Renal cortex interstitium (tissue), 11 donors: ENCODE measurements around the gene CA7. TPM values are rescaled to one million over a fixed set of nuclear protein-coding genes. Genes with fewer than 3 reads are reported as not detected.

Experiments used
- DNase-seq, 11 donors: peaks; one replicate each; pipeline ENCODE4 v3.0.0-alpha.2; 2013; ENCODE audit warnings: low read depth in 9 of 11, low spot score in 4 of 11; ENCODE audit errors: extremely low read depth in 1 of 11
- polyA plus RNA-seq, 3 donors: library from polyadenylated mRNA; unstranded; fragments of 120-200 nt; gene quantifications; one replicate each; pipeline ENCODE4 v1.2.1, GENCODE V29; 2013; ENCODE audit not compliant: insufficient read length in 3 of 3

The CA7 gene
- polyA plus RNA-seq, 3 donors: 0.28 to 0.45 (median 0.32) TPM

DNA sequence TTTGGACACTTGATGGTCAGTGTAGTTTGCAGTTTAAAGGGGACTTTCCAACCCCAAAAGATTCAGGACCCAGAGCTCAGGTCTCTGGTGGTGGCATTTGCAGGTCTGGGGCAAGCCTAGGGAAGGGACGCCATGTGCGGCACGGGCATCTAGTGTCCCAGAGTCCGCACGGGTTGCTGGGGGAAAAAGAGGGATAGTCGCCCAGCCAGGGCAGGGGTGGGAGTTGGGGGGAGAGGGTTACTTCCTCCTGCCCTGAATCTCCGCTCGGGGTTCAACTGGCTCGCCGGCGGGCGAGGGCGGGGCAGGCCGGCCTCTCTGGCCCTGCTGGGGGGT, 239 bp upstream of the CA7 start:
- DNase-seq: no peak

GRCh38 chr16:66845080-66845410, 831 bp downstream of the CA7 start:
- DNase-seq: no peak

GRCh38 chr16:66845791-66846221, 1.6 kb downstream of the CA7 start:
- DNase-seq: no peak

DNA sequence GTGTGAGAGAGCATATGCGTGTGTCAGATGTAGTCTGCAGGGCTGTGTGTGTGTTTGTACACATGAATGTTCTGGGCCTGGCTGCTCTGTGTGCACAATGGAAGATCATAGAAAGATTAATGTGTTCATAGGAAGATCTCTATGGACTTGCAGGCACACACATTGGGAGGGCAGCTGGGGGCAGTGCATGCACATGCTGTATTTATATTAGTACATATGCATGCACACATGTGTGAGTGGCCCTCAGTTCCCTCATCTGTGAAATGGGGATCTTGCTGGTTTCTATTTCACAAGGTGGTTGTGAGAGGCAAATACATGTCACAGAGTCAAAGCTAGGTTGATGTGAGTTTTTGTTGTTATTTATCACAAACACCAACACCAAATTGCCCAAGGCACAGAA, 2.1 kb downstream of the CA7 start:
- no peak for DNase-seq

- DNase-seq: no peak
Observed at GRCh38 chr16:66846831-66847230, 2.6 kb downstream of the CA7 start.

GRCh38 chr16:66847533-66848067, 3.4 kb downstream of the CA7 start:
- no peak for DNase-seq

DNA sequence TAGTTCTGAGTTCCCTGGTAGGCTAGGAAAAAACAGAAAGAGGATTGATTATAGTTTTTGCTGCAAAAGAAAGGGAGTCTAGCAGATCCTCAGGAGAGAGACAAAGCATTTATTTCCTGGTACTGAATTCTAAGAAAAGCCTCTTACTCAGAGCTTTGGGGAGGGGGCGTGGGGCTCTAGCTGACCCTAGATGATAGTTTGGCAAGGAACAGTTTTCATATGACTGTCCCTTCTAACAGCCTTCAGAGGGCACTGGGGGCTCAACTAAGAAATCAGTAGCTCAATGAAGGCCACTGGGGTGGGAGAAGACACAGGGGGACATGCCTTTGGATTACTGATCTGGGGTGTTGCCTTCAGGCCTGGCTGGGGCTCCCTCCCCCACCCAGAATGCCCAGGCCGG, 4.0 kb downstream of the CA7 start:
- no peak for DNase-seq

GRCh38 chr16:66849021-66849420, 4.8 kb downstream of the CA7 start:
- DNase-seq: no peak

DNA sequence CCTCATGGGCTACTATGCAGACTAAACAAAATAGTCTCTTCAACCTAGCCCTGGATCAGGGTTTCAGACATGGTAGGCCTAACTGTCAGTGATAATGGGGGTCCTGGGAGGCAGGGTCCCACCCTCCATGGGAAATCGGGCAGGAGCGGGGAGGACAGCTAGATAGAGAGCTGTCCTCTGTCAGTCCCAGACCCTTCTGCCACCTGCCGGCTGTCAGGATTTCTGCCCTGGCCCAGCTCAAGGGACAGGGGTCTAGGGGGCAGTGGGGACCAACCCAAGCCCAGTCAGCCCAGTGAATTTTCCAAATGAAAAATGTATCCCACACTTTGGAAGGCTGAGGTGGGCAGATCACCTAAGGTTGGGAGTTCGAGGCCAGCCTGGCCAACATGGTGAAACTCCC, 5.3 kb downstream of the CA7 start:
- DNase-seq: no peak

- no peak for DNase-seq
Observed at GRCh38 chr16:66850115-66850815, 6.1 kb downstream of the CA7 start.

DNA sequence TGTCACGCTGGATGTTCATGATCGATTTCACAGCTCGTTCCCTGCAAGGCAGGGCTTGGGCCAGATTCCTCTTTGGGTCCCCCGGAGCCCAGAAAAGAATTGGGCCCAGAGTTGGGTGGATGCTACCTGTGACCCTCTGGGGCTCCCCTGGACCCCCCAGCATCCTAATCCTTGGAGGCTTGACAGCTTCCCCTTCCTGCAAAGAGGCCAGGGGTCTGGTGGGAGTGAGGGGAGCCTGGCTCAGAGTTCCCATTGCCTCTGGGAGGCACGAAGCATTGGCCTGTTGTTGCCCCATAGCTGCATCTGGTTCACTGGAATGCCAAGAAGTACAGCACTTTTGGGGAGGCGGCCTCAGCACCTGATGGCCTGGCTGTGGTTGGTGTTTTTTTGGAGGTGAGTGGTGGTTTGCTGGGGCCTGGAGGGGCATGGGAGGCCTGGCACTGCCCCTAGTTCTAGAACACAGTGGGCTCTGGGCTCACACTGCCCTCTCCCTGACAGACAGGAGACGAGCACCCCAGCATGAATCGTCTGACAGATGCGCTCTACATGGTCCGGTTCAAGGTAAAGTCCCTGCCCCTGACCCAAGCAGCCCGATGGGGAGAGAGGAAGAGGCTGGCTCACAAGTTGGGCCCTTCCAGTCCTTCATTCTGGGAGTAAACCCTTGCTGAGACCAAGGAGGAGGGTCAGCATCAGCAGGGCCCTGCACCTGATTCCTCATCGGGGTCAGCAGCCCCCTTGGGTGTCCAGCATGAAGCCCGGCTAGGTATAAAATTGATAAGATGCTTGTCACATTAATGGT, 7.2 kb downstream of the CA7 start:
- DNase-seq: no peak

DNA sequence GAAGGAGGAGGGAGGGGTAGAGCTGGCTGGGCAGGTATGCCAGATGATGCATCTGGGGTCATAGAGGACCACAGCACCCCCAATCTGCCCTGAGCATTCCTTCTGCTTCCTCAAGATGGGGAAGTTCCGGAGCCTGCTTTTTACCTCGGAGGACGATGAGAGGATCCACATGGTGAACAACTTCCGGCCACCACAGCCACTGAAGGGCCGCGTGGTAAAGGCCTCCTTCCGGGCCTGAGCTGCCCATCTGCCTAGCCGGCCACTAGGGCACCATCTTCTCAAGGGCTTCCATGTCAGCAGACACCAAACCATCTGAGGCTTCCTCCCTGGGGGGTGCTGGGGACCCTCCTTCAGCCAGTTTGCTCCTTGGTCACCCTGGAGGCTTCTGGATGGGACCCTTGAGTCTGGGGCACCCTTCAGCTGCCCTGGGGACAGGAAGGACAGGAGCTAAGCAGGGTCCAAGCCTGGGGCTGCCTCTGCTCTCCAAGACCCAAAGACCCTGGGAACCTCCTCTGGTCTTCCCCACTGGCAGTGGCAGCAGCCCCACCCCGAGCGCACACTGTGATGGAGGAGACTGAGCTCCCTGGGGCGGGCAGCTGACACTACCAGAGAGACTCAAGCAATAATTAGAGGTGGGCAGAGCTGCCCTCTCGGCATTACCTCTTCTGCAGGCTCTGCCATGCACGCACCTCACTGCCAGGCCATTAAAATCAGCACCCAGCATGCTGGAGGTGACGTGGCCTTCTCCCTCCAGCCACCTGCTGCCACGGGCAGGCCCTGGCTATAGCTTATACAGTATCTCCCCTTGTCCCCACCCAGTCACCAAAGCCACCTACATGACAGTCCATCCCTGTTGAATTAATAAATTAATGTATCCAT, 9.3 kb downstream of the CA7 start:
- no peak for DNase-seq

- DNase-seq: no peak
Observed at GRCh38 chr16:66856184-66856730, 12.0 kb downstream of the CA7 start.

GRCh38 chr16:66856801-66857200, 12.6 kb downstream of the CA7 start:
- DNase-seq: no peak

DNA sequence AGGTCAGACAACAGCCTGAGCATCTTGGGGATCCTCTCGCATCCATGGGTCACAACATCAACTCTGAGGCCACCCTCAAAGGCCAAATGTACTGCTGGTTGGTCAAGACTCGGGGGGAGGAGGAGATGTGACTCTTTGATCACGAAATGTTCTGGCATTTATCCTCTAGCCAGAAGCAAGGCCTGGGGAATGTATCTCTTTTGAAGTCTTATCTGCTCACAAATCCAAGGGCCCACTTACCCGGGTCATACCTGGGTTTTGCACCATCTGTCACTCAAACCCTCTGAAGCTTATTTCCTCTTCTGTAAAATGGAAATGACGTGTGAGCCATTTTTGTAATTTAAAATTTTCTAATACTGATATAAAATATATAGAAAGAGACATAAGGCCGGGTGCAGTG, 13.2 kb downstream of the CA7 start:
- DNase-seq: no peak

GRCh38 chr16:66858740-66859396, 14.7 kb downstream of the CA7 start:
- DNase-seq: no peak

GRCh38 chr16:66859397-66860068, 15.3 kb downstream of the CA7 start:
- DNase-seq: no peak

- no peak for DNase-seq
Observed at GRCh38 chr16:66862023-66862520, 17.9 kb downstream of the CA7 start.
